H1 (cell line): Measurements from ENCODE around the gene KLRK1. TPM values are rescaled to one million over a fixed set of nuclear protein-coding genes. Genes with fewer than 3 reads are reported as not detected.

Experiments used
- CTCF ChIA-PET: fragments of 300-600 bp; sonication (Branson Sonifier 250); formaldehyde crosslinking; loops from one replicate; lab custom pipeline; 2021; ENCODE audit not compliant: partially characterized antibody; lab: Charles Lee
- POLR2A ChIA-PET: fragments of 300-600 bp; sonication (Branson Sonifier 250); formaldehyde crosslinking; loops from one replicate; lab custom pipeline; 2021; ENCODE audit warnings: inconsistent platforms; ENCODE audit not compliant: partially characterized antibody; lab: Charles Lee
- DNase-seq, 2 experiments: peaks; one replicate each; pipeline versions ENCODE4 v3.0.0 to v3.0.0-alpha.2; 2010 to 2022; ENCODE audit warnings: low spot score in 2 of 2, low read depth in 1 of 2, mixed read lengths in 1 of 2
- FAIRE-seq: peaks from 2 replicates; lab custom pipeline; 2011; peaks lifted over from hg19 to GRCh38; lab: Jason Lieb, UNC
- H2AFZ ChIP-seq: 2 replicates; pipeline ENCODE4 v1.8.1; 2012; ENCODE audit warnings: low read length, inconsistent platforms
- H2AK5ac ChIP-seq: 2 replicates; pipeline ENCODE4 v1.6.1; 2013; ENCODE audit warnings: low read depth, low read length
- H2BK120ac ChIP-seq: replicated peaks from 2 replicates; pipeline ENCODE3; 2013; ENCODE audit warnings: low read depth, low read length, inconsistent platforms
- H2BK12ac ChIP-seq: 2 replicates; pipeline ENCODE4 v1.6.1; 2013; ENCODE audit warnings: low read depth, low read length
- H2BK15ac ChIP-seq: 2 replicates; pipeline ENCODE4 v1.6.1; 2013; ENCODE audit warnings: low read length
- H2BK20ac ChIP-seq: 2 replicates; pipeline ENCODE4 v1.6.1; 2013; ENCODE audit warnings: low read length
- H2BK5ac ChIP-seq: 2 replicates; pipeline ENCODE4 v1.6.1; 2013; ENCODE audit warnings: low read depth, low read length
- H3K14ac ChIP-seq: 2 replicates; pipeline ENCODE4 v1.6.1; 2013; ENCODE audit warnings: inconsistent platforms; ENCODE audit not compliant: insufficient read length
- H3K18ac ChIP-seq: 2 replicates; pipeline ENCODE4 v1.6.1; 2013; ENCODE audit warnings: low read length; ENCODE audit errors: extremely low read depth
- H3K23ac ChIP-seq: 2 replicates; pipeline ENCODE4 v1.6.1; 2013; ENCODE audit warnings: inconsistent platforms; ENCODE audit not compliant: insufficient read length
- H3K23me2 ChIP-seq: 2 replicates; pipeline ENCODE4 v1.6.1; 2013; ENCODE audit warnings: low read depth, low read length
- H3K27ac ChIP-seq: 2 replicates; pipeline ENCODE4 v1.6.1; 2011; ENCODE audit warnings: low read depth, low read length, inconsistent platforms
- H3K27me3 ChIP-seq, 4 experiments: replicated peaks in 1 of 4; 1 replicate in 1 of 4; 2 replicates in 3 of 4; pipeline versions ENCODE4 v1.6.1 to v1.8.1; 2011 to 2013; ENCODE audit warnings: low read length in 3 of 4, mild to moderate bottlenecking in 3 of 4, inconsistent platforms in 2 of 4, mixed read lengths in 2 of 4, moderate library complexity in 1 of 4; ENCODE audit not compliant: control insufficient read depth in 3 of 4, insufficient read depth in 3 of 4; ENCODE audit errors: extremely low read depth in 1 of 4
- H3K36me3 ChIP-seq, 4 experiments: 2 replicates each; pipeline versions ENCODE4 v1.6.1 to v1.8.1; 2011 to 2013; ENCODE audit warnings: mild to moderate bottlenecking in 4 of 4, low read length in 3 of 4, moderate library complexity in 2 of 4, control low read depth in 1 of 4, inconsistent platforms in 1 of 4; ENCODE audit not compliant: insufficient read depth in 4 of 4, control insufficient read depth in 2 of 4
- H3K4ac ChIP-seq: replicated peaks from 2 replicates; pipeline ENCODE3; 2013; ENCODE audit warnings: low read length, low read depth, mixed read lengths, inconsistent platforms; ENCODE audit not compliant: insufficient read length
- H3K4me1 ChIP-seq, 4 experiments: replicated peaks in 1 of 4; 1 replicate in 1 of 4; 2 replicates in 3 of 4; pipeline versions ENCODE4 v1.6.1 to v1.8.1; 2011 to 2013; ENCODE audit warnings: low read length in 3 of 4, inconsistent platforms in 2 of 4, mixed read lengths in 1 of 4; ENCODE audit not compliant: insufficient read depth in 4 of 4, control insufficient read depth in 3 of 4
- H3K4me2 ChIP-seq, 2 experiments: 2 replicates each; pipeline versions ENCODE4 v1.6.1 to v1.8.1; 2011 to 2013; ENCODE audit warnings: low read depth in 2 of 2, low read length in 2 of 2, control low read depth in 1 of 2, inconsistent platforms in 1 of 2, mild to moderate bottlenecking in 1 of 2; ENCODE audit not compliant: insufficient read depth in 1 of 2
- H3K4me3 ChIP-seq, 4 experiments: fragments of 200-600, 300-600 bp in 1 of 4; sonication (generic), shearing (Covaris generic), sonication (Bioruptor Twin) in 1 of 4; 2 replicates each; pipeline versions ENCODE4 v1.5.1 to v1.8.1; 2011 to 2016; ENCODE audit warnings: low read length in 4 of 4, low read depth in 3 of 4, control low read depth in 2 of 4, inconsistent platforms in 2 of 4, mild to moderate bottlenecking in 2 of 4, mixed read lengths in 1 of 4, moderate library complexity in 1 of 4; ENCODE audit not compliant: insufficient read depth in 2 of 4; ENCODE audit errors: extremely low read depth in 1 of 4
- H3K56ac ChIP-seq: replicated peaks from 2 replicates; pipeline ENCODE3; 2013; ENCODE audit warnings: low read depth, mild to moderate bottlenecking, mixed read lengths, low read length, inconsistent platforms; ENCODE audit not compliant: insufficient read length
- H3K79me1 ChIP-seq: 2 replicates; pipeline ENCODE4 v1.6.1; 2013; ENCODE audit warnings: low read depth, low read length, control low read depth
- H3K79me2 ChIP-seq, 2 experiments: 2 replicates each; pipeline versions ENCODE4 v1.6.1 to v1.8.1; 2012 to 2013; ENCODE audit warnings: low read length in 2 of 2, mild to moderate bottlenecking in 2 of 2, inconsistent platforms in 1 of 2; ENCODE audit not compliant: insufficient read depth in 2 of 2, control insufficient read depth in 1 of 2
- H3K9ac ChIP-seq, 4 experiments: replicated peaks in 1 of 4; 1 replicate in 1 of 4; 2 replicates in 3 of 4; pipeline versions ENCODE4 v1.6.1 to v1.8.1; 2011 to 2013; ENCODE audit warnings: low read depth in 3 of 4, low read length in 3 of 4, control low read depth in 2 of 4, mild to moderate bottlenecking in 2 of 4, moderate library complexity in 2 of 4, inconsistent platforms in 1 of 4; ENCODE audit errors: extremely low read depth in 1 of 4
- H3K9me3 ChIP-seq, 2 experiments: 2 replicates each; pipeline versions ENCODE4 v1.6.1 to v1.8.1; 2012 to 2013; ENCODE audit warnings: mild to moderate bottlenecking in 2 of 2, moderate library complexity in 2 of 2, control low read depth in 1 of 2, inconsistent platforms in 1 of 2, low read depth in 1 of 2, low read length in 1 of 2, mixed read lengths in 1 of 2; ENCODE audit not compliant: insufficient read depth in 2 of 2
- H4K20me1 ChIP-seq, 2 experiments: replicated peaks in 1 of 2; 2 replicates each; pipeline versions ENCODE3 to v1.8.1; 2011 to 2013; ENCODE audit warnings: inconsistent platforms in 2 of 2, low read length in 2 of 2, mild to moderate bottlenecking in 1 of 2; ENCODE audit not compliant: insufficient read depth in 2 of 2, control insufficient read depth in 1 of 2
- H4K5ac ChIP-seq: 2 replicates; pipeline ENCODE4 v1.6.1; 2013; ENCODE audit warnings: low read length, low read depth, mixed read lengths, inconsistent platforms; ENCODE audit not compliant: insufficient read length
- H4K8ac ChIP-seq: 2 replicates; pipeline ENCODE4 v1.8.0; 2013; ENCODE audit warnings: mild to moderate bottlenecking, moderate library complexity, low read length, inconsistent platforms; ENCODE audit not compliant: insufficient read depth; ENCODE audit errors: extremely low read depth
- H4K91ac ChIP-seq: replicated peaks from 2 replicates; pipeline ENCODE3; 2013; ENCODE audit warnings: low read length, mixed read lengths, inconsistent platforms; ENCODE audit not compliant: insufficient read length
- EGR1 ChIP-seq: IDR thresholded peaks from 2 replicates; pipeline ENCODE4 v1.6.1; 2011; ENCODE audit warnings: low read depth, low read length, borderline replicate concordance
- SUZ12 ChIP-seq: fragments of 200-600 bp; sonication (generic); IDR thresholded peaks from 2 replicates; pipeline ENCODE4 v1.6.1; 2012; ENCODE audit warnings: mild to moderate bottlenecking, inconsistent platforms, low read length, moderate library complexity, mixed read lengths
- WGBS, 2 experiments: shearing (Covaris generic) in 1 of 2; methylation state at CpG; one replicate each; pipeline versions ENCODE4 v1.1.6 to v1.1.7; 2013 to 2015; ENCODE audit warnings: low lambda C conversion rate in 2 of 2, mixed read lengths in 2 of 2, inconsistent platforms in 1 of 2, low coverage in 1 of 2, missing lambda C conversion rate in 1 of 2; ENCODE audit not compliant: insufficient replicate concordance in 2 of 2, insufficient coverage in 1 of 2, insufficient read length in 1 of 2; ENCODE audit errors: extremely low coverage in 1 of 2, missing lambda C conversion rate in 1 of 2; 5-methylcytosine and 5-hydroxymethylcytosine counted together
- polyA plus RNA-seq, 7 experiments: library from polyadenylated mRNA; depleted of rRNA in 3 of 7; stranded (reverse) in 5 of 7; unstranded in 2 of 7; fragments of >200 nt in 5 of 7; fragments of 200-250 nt in 2 of 7; gene quantifications; 1 replicate in 5 of 7; 2 replicates in 1 of 7; 4 replicates in 1 of 7; pipeline versions ENCODE4 v1.2.1 to v1.2.3, GENCODE V29; 2011 to 2013; ENCODE audit warnings: missing spikeins in 2 of 7, mixed read lengths in 2 of 7
- total RNA-seq: library from RNA; stranded (reverse); fragmentation: NEBNext Ultra II Directional; extraction: Animal tissue kit (Norgen Biotek cat#: 25700); gene quantifications from 2 replicates; pipeline ENCODE4 v1.2.1, GENCODE V29; 2021

Gene KLRK1
- total and polyA plus RNA-seq, 2 of the 8 experiments (the other 6 are each of a cell fraction or from before 2014, with no cell fraction given) = not detected

DNA sequence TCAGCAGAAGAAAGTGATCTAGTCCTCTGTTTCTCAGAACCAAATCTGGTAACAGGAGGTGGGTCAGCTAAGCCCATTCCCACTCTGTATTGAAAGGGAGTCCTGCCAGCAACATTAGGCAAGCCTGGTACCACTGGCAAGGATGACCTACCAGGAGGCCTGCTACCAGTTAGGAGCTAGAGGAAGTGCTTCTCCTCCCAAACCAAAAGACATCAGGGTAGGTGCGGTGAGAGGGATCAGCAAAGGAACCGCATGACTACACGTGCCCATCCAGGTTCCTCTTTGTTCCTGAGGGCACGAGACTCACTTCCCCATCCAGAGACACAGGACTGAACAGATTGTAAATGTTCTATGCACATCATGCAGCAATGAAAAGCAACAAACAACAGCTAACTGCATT lies 16.9 kb upstream of the KLRK1 start:
- CTCF ChIA-PET = interaction anchor here (0.5 to 0.6 kb wide), 2 partner anchors 111 to 318 kb away, joined by 3 read pairs; no protein-coding TSS in a partner anchor
- no peak for TF ChIP-seq SUZ12
- TF ChIP-seq EGR1 = no peak
- TF ChIP-seq, all 59 proteins: peak for 0
- H2AFZ ChIP-seq = peak overlapping the region; percentile 65

More for the DNA sequence above, 16.9 kb upstream of the KLRK1 start:
- 96% methylated on average over 4 of the region's 4 CpGs; no CpG with 5 or more reads in 1 of the 2 experiments for WGBS, 2 experiments
- H3K27me3 ChIP-seq = no peaks in the 10 kb centered on the region
- no peak overlapping the region for H2BK120ac ChIP-seq
- H3K14ac ChIP-seq = no peak overlapping the region
- H3K23ac ChIP-seq = no peak overlapping the region
- H3K4ac ChIP-seq = no peak overlapping the region
- no peak overlapping the region for H2BK5ac ChIP-seq
- H3K23me2 ChIP-seq = no peaks in the 10 kb centered on the region
- H3K4me2 ChIP-seq = no peak overlapping the region
- POLR2A ChIA-PET = no interaction called here
- H4K91ac ChIP-seq = no peak overlapping the region
- H3K4me1 ChIP-seq = no peaks in the 10 kb centered on the region
- no peak overlapping the region for H4K8ac ChIP-seq
- H4K20me1 ChIP-seq = no peaks in the 10 kb centered on the region
- no peak overlapping the region for H3K27ac ChIP-seq
- H3K4me3 ChIP-seq = no peak overlapping the region
- FAIRE-seq = no peak
- H4K5ac ChIP-seq = no peak overlapping the region
- H3K56ac ChIP-seq = no peak overlapping the region
- no peak overlapping the region for H2BK20ac ChIP-seq
- H2AK5ac ChIP-seq = 0 out of 2 replicates have a peak overlapping the region, but pooled peaks have one; percentile 56
- H2BK12ac ChIP-seq = 0 out of 2 replicates have a peak overlapping the region, but pooled peaks have one; percentile 19
- H3K9ac ChIP-seq = no peak overlapping the region
- no peaks in the 10 kb centered on the region for H3K79me1 ChIP-seq
- DNase-seq = no peak
- no peaks in the 10 kb centered on the region for H3K79me2 ChIP-seq
- no peak overlapping the region for H2BK15ac ChIP-seq
- no peak overlapping the region for H3K18ac ChIP-seq
- peaks cover 0 to 5% of the 10 kb centered on the region in 2 experiments; a peak in 1 of 4 replicates for H3K9me3 ChIP-seq
- no peaks in the 10 kb centered on the region for H3K36me3 ChIP-seq
